ENCODE data around the gene DSCAM. TPM values are rescaled to one million over a fixed set of nuclear protein-coding genes. Genes with fewer than 3 reads are reported as not detected.

DSCAM gene
- total RNA-seq, 1 donor from 2014 or later = not detected

- H3K9me3 ChIP-seq (replicated peaks) = no peaks in the 10 kb centered on the region
- intact Hi-C loops (cut with micrococcal nuclease) = no loop called here
- H3K4me3 ChIP-seq = no peak overlapping the region
- H3K36me3 ChIP-seq = no peaks in the 10 kb centered on the region
- no peak for DNase-seq
- no peak overlapping the region for H3K27ac ChIP-seq (replicated peaks)
- no peaks in the 10 kb centered on the region for H3K4me1 ChIP-seq
- peak; percentile 58 for TF ChIP-seq CTCF (IDR thresholded peaks at IDR 0.05; ENCODE audit: borderline replicate concordance)
- H3K27me3 ChIP-seq (ENCODE audit: low read depth) = peaks cover 66% of the 10 kb centered on the region
Measured at GRCh38 chr21:40466893-40467483, 380.0 kb downstream of the DSCAM start.

- no peak for DNase-seq
- intact Hi-C loops (cut with micrococcal nuclease) = no loop called here
Measured at GRCh38 chr21:40465382-40465781, 381.6 kb downstream of the DSCAM start.

GRCh38 chr21:40463176-40463575 is 383.8 kb downstream of the DSCAM start:
- no peak for TF ChIP-seq CTCF (IDR thresholded peaks at IDR 0.05; ENCODE audit: borderline replicate concordance)
- Histone ChIP-seq H3K4me1 (no peaks in the 10 kb centered on the region), H3K27me3 (ENCODE audit: low read depth) (peaks cover 69% of the 10 kb centered on the region), H3K27ac (replicated peaks) (no peak overlapping the region), H3K9me3 (replicated peaks) (no peaks in the 10 kb centered on the region), H3K36me3 (no peaks in the 10 kb centered on the region), H3K4me3 (no peak overlapping the region)
- no peak for DNase-seq
- intact Hi-C loops (cut with micrococcal nuclease) = no loop called here

More at GRCh38 chr21:40465382-40465781, 381.6 kb downstream of the DSCAM start:
- TF ChIP-seq CTCF (IDR thresholded peaks at IDR 0.05; ENCODE audit: borderline replicate concordance) = no peak
- H3K4me1 ChIP-seq = no peaks in the 10 kb centered on the region
- H3K9me3 ChIP-seq (replicated peaks) = no peaks in the 10 kb centered on the region
- H3K27me3 ChIP-seq (ENCODE audit: low read depth) = peaks cover 72% of the 10 kb centered on the region
- H3K36me3 ChIP-seq = no peaks in the 10 kb centered on the region
- H3K27ac ChIP-seq (replicated peaks) = no peak overlapping the region
- H3K4me3 ChIP-seq = no peak overlapping the region

GRCh38 chr21:40461008-40461407 is 385.9 kb downstream of the DSCAM start:
- no peak for DNase-seq
- no peaks in the 10 kb centered on the region for H3K9me3 ChIP-seq (replicated peaks)
- TF ChIP-seq CTCF (IDR thresholded peaks at IDR 0.05; ENCODE audit: borderline replicate concordance) = no peak
- H3K27ac ChIP-seq (replicated peaks) = no peak overlapping the region
- H3K27me3 ChIP-seq (ENCODE audit: low read depth) = peaks cover 54% of the 10 kb centered on the region
- no peak overlapping the region for H3K4me3 ChIP-seq
- H3K4me1 ChIP-seq = no peaks in the 10 kb centered on the region
- no peaks in the 10 kb centered on the region for H3K36me3 ChIP-seq
- intact Hi-C loops (cut with micrococcal nuclease) = no loop called here

GRCh38 chr21:40457741-40458140 is 389.2 kb downstream of the DSCAM start:
- DNase-seq = no peak
- Histone ChIP-seq H3K4me3 (no peak overlapping the region), H3K9me3 (replicated peaks) (no peaks in the 10 kb centered on the region), H3K4me1 (no peaks in the 10 kb centered on the region), H3K36me3 (no peaks in the 10 kb centered on the region), H3K27me3 (ENCODE audit: low read depth) (peaks cover 24% of the 10 kb centered on the region), H3K27ac (replicated peaks) (no peak overlapping the region)
- intact Hi-C loops (cut with micrococcal nuclease) = no loop called here
- no peak for TF ChIP-seq CTCF (IDR thresholded peaks at IDR 0.05; ENCODE audit: borderline replicate concordance)

Measured in left ventricle myocardium inferior (tissue), 1 donor.